ENCODE data around the gene ITPR1.

ITPR1 gene

GRCh38 chr3:4720316-4721075 is 227.3 kb downstream of the ITPR1 start:
- H3K9me3 ChIP-seq (ENCODE audit: control insufficient read depth, low read length): no peaks in the 10 kb centered on the region
- H3K27me3 ChIP-seq (replicated peaks; ENCODE audit: control insufficient read depth, insufficient read depth, low read length, poor library complexity, severe bottlenecking): no peaks in the 10 kb centered on the region
- H3K4me3 ChIP-seq (ENCODE audit: insufficient read depth, low read depth, low read length, poor library complexity, severe bottlenecking): no peak overlapping the region
- DNase-seq: peak in 2 of 3 donors; percentile 9 to 20
- H3K4me1 ChIP-seq (ENCODE audit: control insufficient read depth, insufficient read depth, low read length, poor library complexity, severe bottlenecking): peaks cover 4% of the 10 kb centered on the region
- H3K27ac ChIP-seq (ENCODE audit: insufficient read depth, low read length, poor library complexity, severe bottlenecking): no peak overlapping the region
- peaks cover 5% of the 10 kb centered on the region for H3K36me3 ChIP-seq (ENCODE audit: control insufficient read depth, insufficient read depth, low read length)

- no peaks in the 10 kb centered on the region for H3K9me3 ChIP-seq (ENCODE audit: control insufficient read depth, low read length)
- no peak for DNase-seq
- H3K4me3 ChIP-seq (ENCODE audit: insufficient read depth, low read depth, low read length, poor library complexity, severe bottlenecking): no peak overlapping the region
- peaks cover 4% of the 10 kb centered on the region for H3K4me1 ChIP-seq (ENCODE audit: control insufficient read depth, insufficient read depth, low read length, poor library complexity, severe bottlenecking)
- H3K36me3 ChIP-seq (ENCODE audit: control insufficient read depth, insufficient read depth, low read length): peaks cover 5% of the 10 kb centered on the region
- no peaks in the 10 kb centered on the region for H3K27me3 ChIP-seq (replicated peaks; ENCODE audit: control insufficient read depth, insufficient read depth, low read length, poor library complexity, severe bottlenecking)
- H3K27ac ChIP-seq (ENCODE audit: insufficient read depth, low read length, poor library complexity, severe bottlenecking): no peak overlapping the region
These were observed 228.4 kb downstream of the ITPR1 start for GRCh38 chr3:4721511-4721911.

GRCh38 chr3:4722103-4722502 is 229.0 kb downstream of the ITPR1 start:
- Histone ChIP-seq H3K9me3 (ENCODE audit: control insufficient read depth, low read length) (no peaks in the 10 kb centered on the region), H3K27ac (ENCODE audit: insufficient read depth, low read length, poor library complexity, severe bottlenecking) (no peak overlapping the region), H3K36me3 (ENCODE audit: control insufficient read depth, insufficient read depth, low read length) (peaks cover 5% of the 10 kb centered on the region), H3K4me1 (ENCODE audit: control insufficient read depth, insufficient read depth, low read length, poor library complexity, severe bottlenecking) (peaks cover 4% of the 10 kb centered on the region), H3K4me3 (ENCODE audit: insufficient read depth, low read depth, low read length, poor library complexity, severe bottlenecking) (no peak overlapping the region), H3K27me3 (replicated peaks; ENCODE audit: control insufficient read depth, insufficient read depth, low read length, poor library complexity, severe bottlenecking) (no peaks in the 10 kb centered on the region)
- DNase-seq: no peak

- Histone ChIP-seq H3K27ac (ENCODE audit: insufficient read depth, low read length, poor library complexity, severe bottlenecking) (no peak overlapping the region), H3K4me3 (ENCODE audit: insufficient read depth, low read depth, low read length, poor library complexity, severe bottlenecking) (no peak overlapping the region), H3K4me1 (ENCODE audit: control insufficient read depth, insufficient read depth, low read length, poor library complexity, severe bottlenecking) (peaks cover 4% of the 10 kb centered on the region), H3K9me3 (ENCODE audit: control insufficient read depth, low read length) (no peaks in the 10 kb centered on the region), H3K36me3 (ENCODE audit: control insufficient read depth, insufficient read depth, low read length) (peaks cover 5% of the 10 kb centered on the region), H3K27me3 (replicated peaks; ENCODE audit: control insufficient read depth, insufficient read depth, low read length, poor library complexity, severe bottlenecking) (no peaks in the 10 kb centered on the region)
- DNase-seq: no peak
These were observed 231.0 kb downstream of the ITPR1 start for GRCh38 chr3:4724051-4724629.

- Histone ChIP-seq H3K4me3 (ENCODE audit: insufficient read depth, low read depth, low read length, poor library complexity, severe bottlenecking) (no peak overlapping the region), H3K4me1 (ENCODE audit: control insufficient read depth, insufficient read depth, low read length, poor library complexity, severe bottlenecking) (peaks cover 4% of the 10 kb centered on the region), H3K9me3 (ENCODE audit: control insufficient read depth, low read length) (no peaks in the 10 kb centered on the region), H3K36me3 (ENCODE audit: control insufficient read depth, insufficient read depth, low read length) (peaks cover 5% of the 10 kb centered on the region), H3K27ac (ENCODE audit: insufficient read depth, low read length, poor library complexity, severe bottlenecking) (no peak overlapping the region), H3K27me3 (replicated peaks; ENCODE audit: control insufficient read depth, insufficient read depth, low read length, poor library complexity, severe bottlenecking) (no peaks in the 10 kb centered on the region)
- DNase-seq: no peak
These were observed 233.4 kb downstream of the ITPR1 start for GRCh38 chr3:4726549-4726948.

GRCh38 chr3:4729061-4729973 is 236.2 kb downstream of the ITPR1 start:
- peaks cover 5% of the 10 kb centered on the region for H3K36me3 ChIP-seq (ENCODE audit: control insufficient read depth, insufficient read depth, low read length)
- no peak for DNase-seq
- no peak overlapping the region for H3K27ac ChIP-seq (ENCODE audit: insufficient read depth, low read length, poor library complexity, severe bottlenecking)
- no peaks in the 10 kb centered on the region for H3K9me3 ChIP-seq (ENCODE audit: control insufficient read depth, low read length)
- H3K4me3 ChIP-seq (ENCODE audit: insufficient read depth, low read depth, low read length, poor library complexity, severe bottlenecking): no peak overlapping the region
- H3K4me1 ChIP-seq (ENCODE audit: control insufficient read depth, insufficient read depth, low read length, poor library complexity, severe bottlenecking): no peaks in the 10 kb centered on the region
- no peaks in the 10 kb centered on the region for H3K27me3 ChIP-seq (replicated peaks; ENCODE audit: control insufficient read depth, insufficient read depth, low read length, poor library complexity, severe bottlenecking)

GRCh38 chr3:4730719-4731118 is 237.6 kb downstream of the ITPR1 start:
- Histone ChIP-seq H3K27ac (ENCODE audit: insufficient read depth, low read length, poor library complexity, severe bottlenecking) (no peak overlapping the region), H3K27me3 (replicated peaks; ENCODE audit: control insufficient read depth, insufficient read depth, low read length, poor library complexity, severe bottlenecking) (no peaks in the 10 kb centered on the region), H3K4me1 (ENCODE audit: control insufficient read depth, insufficient read depth, low read length, poor library complexity, severe bottlenecking) (no peaks in the 10 kb centered on the region), H3K9me3 (ENCODE audit: control insufficient read depth, low read length) (no peaks in the 10 kb centered on the region), H3K4me3 (ENCODE audit: insufficient read depth, low read depth, low read length, poor library complexity, severe bottlenecking) (no peak overlapping the region), H3K36me3 (ENCODE audit: control insufficient read depth, insufficient read depth, low read length) (no peaks in the 10 kb centered on the region)
- DNase-seq: no peak

- Histone ChIP-seq H3K36me3 (ENCODE audit: control insufficient read depth, insufficient read depth, low read length) (no peaks in the 10 kb centered on the region), H3K4me1 (ENCODE audit: control insufficient read depth, insufficient read depth, low read length, poor library complexity, severe bottlenecking) (peaks cover 3% of the 10 kb centered on the region), H3K27ac (ENCODE audit: insufficient read depth, low read length, poor library complexity, severe bottlenecking) (no peak overlapping the region), H3K4me3 (ENCODE audit: insufficient read depth, low read depth, low read length, poor library complexity, severe bottlenecking) (no peak overlapping the region), H3K27me3 (replicated peaks; ENCODE audit: control insufficient read depth, insufficient read depth, low read length, poor library complexity, severe bottlenecking) (no peaks in the 10 kb centered on the region), H3K9me3 (ENCODE audit: control insufficient read depth, low read length) (no peaks in the 10 kb centered on the region)
- DNase-seq: no peak
These were observed 238.5 kb downstream of the ITPR1 start for GRCh38 chr3:4731543-4732111.

- Histone ChIP-seq H3K27me3 (replicated peaks; ENCODE audit: control insufficient read depth, insufficient read depth, low read length, poor library complexity, severe bottlenecking) (no peaks in the 10 kb centered on the region), H3K27ac (ENCODE audit: insufficient read depth, low read length, poor library complexity, severe bottlenecking) (no peak overlapping the region), H3K36me3 (ENCODE audit: control insufficient read depth, insufficient read depth, low read length) (no peaks in the 10 kb centered on the region), H3K4me1 (ENCODE audit: control insufficient read depth, insufficient read depth, low read length, poor library complexity, severe bottlenecking) (peaks cover 13% of the 10 kb centered on the region), H3K9me3 (ENCODE audit: control insufficient read depth, low read length) (no peaks in the 10 kb centered on the region), H3K4me3 (ENCODE audit: insufficient read depth, low read depth, low read length, poor library complexity, severe bottlenecking) (no peak overlapping the region)
- DNase-seq: no peak
These were observed 239.8 kb downstream of the ITPR1 start for GRCh38 chr3:4732925-4733324.

All from effector memory CD4-positive, alpha-beta T cell (primary cell).